Measurements from ENCODE around the gene TMEM87B.

DNA sequence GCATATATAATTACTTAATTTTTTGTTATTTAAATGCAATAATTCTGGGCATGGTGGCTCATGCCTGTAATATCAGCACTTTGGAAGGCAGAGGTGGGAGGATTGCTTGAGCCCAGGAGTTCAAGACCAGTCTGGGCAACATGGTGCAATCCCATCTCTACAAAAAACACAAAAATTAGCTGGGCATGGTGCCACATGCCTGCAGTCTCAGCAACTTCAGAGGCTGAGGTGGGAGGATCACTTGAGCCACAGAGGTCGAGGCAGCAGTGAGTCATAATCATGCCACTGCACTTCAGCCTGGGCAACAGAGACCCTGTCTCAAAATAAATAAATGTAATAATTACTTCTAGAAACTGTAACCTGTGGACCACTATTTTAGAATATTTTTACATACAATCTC is 21.5 kb upstream of the TMEM87B start:
- TF ChIP-seq EP300 (IDR thresholded peaks at IDR 0.05; ENCODE audit: borderline replicate concordance in 1 of 2, low read depth in 2 of 2, low read length in 2 of 2): no peak
- TF ChIP-seq CHD2 (IDR thresholded peaks at IDR 0.05; ENCODE audit: low read length): no peak
- TF ChIP-seq CTCF (IDR thresholded peaks at IDR 0.05; ENCODE audit: control extremely low read depth in 1 of 3, insufficient read depth in 1 of 3, low read depth in 1 of 3, low read length in 3 of 3): no peak
- no peak for TF ChIP-seq EGR1 (IDR thresholded peaks at IDR 0.05; ENCODE audit: borderline replicate concordance, low read depth, low read length)
- no peak for TF ChIP-seq CBX5 (IDR thresholded peaks at IDR 0.05; ENCODE audit: low read depth, low read length)
- TF ChIP-seq TBP (IDR thresholded peaks at IDR 0.05; ENCODE audit: low read depth, low read length): no peak
- TF ChIP-seq RAD21 (IDR thresholded peaks at IDR 0.05 in 1 of 2, conservative IDR thresholded peaks at IDR 0.05 in 1 of 2; ENCODE audit: low read depth in 2 of 2, low read length in 2 of 2): no peak
- no peak for TF ChIP-seq POLR2A (IDR thresholded peaks at IDR 0.05; ENCODE audit: control extremely low read depth in 1 of 2, low read depth in 2 of 2, low read length in 2 of 2)
- TF ChIP-seq TEAD4 (IDR thresholded peaks at IDR 0.05; ENCODE audit: low read depth, low read length): no peak
- no peak for TF ChIP-seq RFX5 (IDR thresholded peaks at IDR 0.05; ENCODE audit: borderline replicate concordance, low read depth, low read length)
- no peak for TF ChIP-seq GABPA (IDR thresholded peaks at IDR 0.05; ENCODE audit: borderline replicate concordance, insufficient read depth, low read length)

Measured in H1 (cell line).